H1 (cell line): Measurements from ENCODE around the gene NUP42. TPM values are rescaled to one million over a fixed set of nuclear protein-coding genes. Genes with fewer than 3 reads are reported as not detected.
A peak's percentile ranks its signal among the peaks of the same experiment; 100 is the strongest.

Source experiments
- CTCF ChIA-PET: fragments of 300-600 bp; sonication (Branson Sonifier 250); formaldehyde crosslinking; loops from one replicate; lab custom pipeline; 2021; ENCODE audit not compliant: partially characterized antibody; lab: Charles Lee
- POLR2A ChIA-PET: fragments of 300-600 bp; sonication (Branson Sonifier 250); formaldehyde crosslinking; loops from one replicate; lab custom pipeline; 2021; ENCODE audit warnings: inconsistent platforms; ENCODE audit not compliant: partially characterized antibody; lab: Charles Lee
- DNase-seq, 2 experiments: peaks; one replicate each; pipeline versions ENCODE4 v3.0.0 to v3.0.0-alpha.2; 2010 to 2022; ENCODE audit warnings: low spot score in 2 of 2, low read depth in 1 of 2, mixed read lengths in 1 of 2
- FAIRE-seq: peaks from 2 replicates; lab custom pipeline; 2011; peaks lifted over from hg19 to GRCh38; lab: Jason Lieb, UNC
- H2AFZ ChIP-seq: 2 replicates; pipeline ENCODE4 v1.8.1; 2012; ENCODE audit warnings: low read length, inconsistent platforms
- H2AK5ac ChIP-seq: 2 replicates; pipeline ENCODE4 v1.6.1; 2013; ENCODE audit warnings: low read depth, low read length
- H2BK120ac ChIP-seq: replicated peaks from 2 replicates; pipeline ENCODE3; 2013; ENCODE audit warnings: low read depth, low read length, inconsistent platforms
- H2BK12ac ChIP-seq: 2 replicates; pipeline ENCODE4 v1.6.1; 2013; ENCODE audit warnings: low read depth, low read length
- H2BK15ac ChIP-seq: 2 replicates; pipeline ENCODE4 v1.6.1; 2013; ENCODE audit warnings: low read length
- H2BK20ac ChIP-seq: 2 replicates; pipeline ENCODE4 v1.6.1; 2013; ENCODE audit warnings: low read length
- H2BK5ac ChIP-seq: 2 replicates; pipeline ENCODE4 v1.6.1; 2013; ENCODE audit warnings: low read depth, low read length
- H3K14ac ChIP-seq: 2 replicates; pipeline ENCODE4 v1.6.1; 2013; ENCODE audit warnings: inconsistent platforms; ENCODE audit not compliant: insufficient read length
- H3K18ac ChIP-seq: 2 replicates; pipeline ENCODE4 v1.6.1; 2013; ENCODE audit warnings: low read length; ENCODE audit errors: extremely low read depth
- H3K23ac ChIP-seq: 2 replicates; pipeline ENCODE4 v1.6.1; 2013; ENCODE audit warnings: inconsistent platforms; ENCODE audit not compliant: insufficient read length
- H3K23me2 ChIP-seq: 2 replicates; pipeline ENCODE4 v1.6.1; 2013; ENCODE audit warnings: low read depth, low read length
- H3K27ac ChIP-seq: 2 replicates; pipeline ENCODE4 v1.6.1; 2011; ENCODE audit warnings: low read depth, low read length, inconsistent platforms
- H3K27me3 ChIP-seq, 4 experiments: replicated peaks in 1 of 4; 1 replicate in 1 of 4; 2 replicates in 3 of 4; pipeline versions ENCODE4 v1.6.1 to v1.8.1; 2011 to 2013; ENCODE audit warnings: low read length in 3 of 4, mild to moderate bottlenecking in 3 of 4, inconsistent platforms in 2 of 4, mixed read lengths in 2 of 4, moderate library complexity in 1 of 4; ENCODE audit not compliant: control insufficient read depth in 3 of 4, insufficient read depth in 3 of 4; ENCODE audit errors: extremely low read depth in 1 of 4
- H3K36me3 ChIP-seq, 4 experiments: 2 replicates each; pipeline versions ENCODE4 v1.6.1 to v1.8.1; 2011 to 2013; ENCODE audit warnings: mild to moderate bottlenecking in 4 of 4, low read length in 3 of 4, moderate library complexity in 2 of 4, control low read depth in 1 of 4, inconsistent platforms in 1 of 4; ENCODE audit not compliant: insufficient read depth in 4 of 4, control insufficient read depth in 2 of 4
- H3K4ac ChIP-seq: replicated peaks from 2 replicates; pipeline ENCODE3; 2013; ENCODE audit warnings: low read length, low read depth, mixed read lengths, inconsistent platforms; ENCODE audit not compliant: insufficient read length
- H3K4me1 ChIP-seq, 4 experiments: replicated peaks in 1 of 4; 1 replicate in 1 of 4; 2 replicates in 3 of 4; pipeline versions ENCODE4 v1.6.1 to v1.8.1; 2011 to 2013; ENCODE audit warnings: low read length in 3 of 4, inconsistent platforms in 2 of 4, mixed read lengths in 1 of 4; ENCODE audit not compliant: insufficient read depth in 4 of 4, control insufficient read depth in 3 of 4
- H3K4me2 ChIP-seq, 2 experiments: 2 replicates each; pipeline versions ENCODE4 v1.6.1 to v1.8.1; 2011 to 2013; ENCODE audit warnings: low read depth in 2 of 2, low read length in 2 of 2, control low read depth in 1 of 2, inconsistent platforms in 1 of 2, mild to moderate bottlenecking in 1 of 2; ENCODE audit not compliant: insufficient read depth in 1 of 2
- H3K4me3 ChIP-seq, 4 experiments: fragments of 200-600, 300-600 bp in 1 of 4; sonication (generic), shearing (Covaris generic), sonication (Bioruptor Twin) in 1 of 4; 2 replicates each; pipeline versions ENCODE4 v1.5.1 to v1.8.1; 2011 to 2016; ENCODE audit warnings: low read length in 4 of 4, low read depth in 3 of 4, control low read depth in 2 of 4, inconsistent platforms in 2 of 4, mild to moderate bottlenecking in 2 of 4, mixed read lengths in 1 of 4, moderate library complexity in 1 of 4; ENCODE audit not compliant: insufficient read depth in 2 of 4; ENCODE audit errors: extremely low read depth in 1 of 4
- H3K56ac ChIP-seq: replicated peaks from 2 replicates; pipeline ENCODE3; 2013; ENCODE audit warnings: low read depth, mild to moderate bottlenecking, mixed read lengths, low read length, inconsistent platforms; ENCODE audit not compliant: insufficient read length
- H3K79me1 ChIP-seq: 2 replicates; pipeline ENCODE4 v1.6.1; 2013; ENCODE audit warnings: low read depth, low read length, control low read depth
- H3K79me2 ChIP-seq, 2 experiments: 2 replicates each; pipeline versions ENCODE4 v1.6.1 to v1.8.1; 2012 to 2013; ENCODE audit warnings: low read length in 2 of 2, mild to moderate bottlenecking in 2 of 2, inconsistent platforms in 1 of 2; ENCODE audit not compliant: insufficient read depth in 2 of 2, control insufficient read depth in 1 of 2
- H3K9ac ChIP-seq, 4 experiments: replicated peaks in 1 of 4; 1 replicate in 1 of 4; 2 replicates in 3 of 4; pipeline versions ENCODE4 v1.6.1 to v1.8.1; 2011 to 2013; ENCODE audit warnings: low read depth in 3 of 4, low read length in 3 of 4, control low read depth in 2 of 4, mild to moderate bottlenecking in 2 of 4, moderate library complexity in 2 of 4, inconsistent platforms in 1 of 4; ENCODE audit errors: extremely low read depth in 1 of 4
- H3K9me3 ChIP-seq, 2 experiments: 2 replicates each; pipeline versions ENCODE4 v1.6.1 to v1.8.1; 2012 to 2013; ENCODE audit warnings: mild to moderate bottlenecking in 2 of 2, moderate library complexity in 2 of 2, control low read depth in 1 of 2, inconsistent platforms in 1 of 2, low read depth in 1 of 2, low read length in 1 of 2, mixed read lengths in 1 of 2; ENCODE audit not compliant: insufficient read depth in 2 of 2
- H4K20me1 ChIP-seq, 2 experiments: replicated peaks in 1 of 2; 2 replicates each; pipeline versions ENCODE3 to v1.8.1; 2011 to 2013; ENCODE audit warnings: inconsistent platforms in 2 of 2, low read length in 2 of 2, mild to moderate bottlenecking in 1 of 2; ENCODE audit not compliant: insufficient read depth in 2 of 2, control insufficient read depth in 1 of 2
- H4K5ac ChIP-seq: 2 replicates; pipeline ENCODE4 v1.6.1; 2013; ENCODE audit warnings: low read length, low read depth, mixed read lengths, inconsistent platforms; ENCODE audit not compliant: insufficient read length
- H4K8ac ChIP-seq: 2 replicates; pipeline ENCODE4 v1.8.0; 2013; ENCODE audit warnings: mild to moderate bottlenecking, moderate library complexity, low read length, inconsistent platforms; ENCODE audit not compliant: insufficient read depth; ENCODE audit errors: extremely low read depth
- H4K91ac ChIP-seq: replicated peaks from 2 replicates; pipeline ENCODE3; 2013; ENCODE audit warnings: low read length, mixed read lengths, inconsistent platforms; ENCODE audit not compliant: insufficient read length
- CEBPB ChIP-seq: IDR thresholded peaks from 2 replicates; pipeline ENCODE4 v1.6.1; 2012; ENCODE audit warnings: low read depth, low read length
- CHD1 ChIP-seq: IDR thresholded peaks from 2 replicates; pipeline ENCODE4 v1.6.1; 2012; ENCODE audit warnings: low read depth, low read length, improper control_type of control experiment
- EP300 ChIP-seq, 2 experiments: IDR thresholded peaks; 1 replicate in 1 of 2; 2 replicates in 1 of 2; pipeline ENCODE4 v1.6.1; 2011 to 2012; ENCODE audit warnings: low read depth in 2 of 2, low read length in 2 of 2, mild to moderate bottlenecking in 2 of 2, borderline replicate concordance in 1 of 2, inconsistent platforms in 1 of 2, moderate library complexity in 1 of 2
- FOSL1 ChIP-seq: IDR thresholded peaks from 2 replicates; pipeline ENCODE4 v1.6.1; 2011; ENCODE audit warnings: mild to moderate bottlenecking, low read depth, low read length, moderate library complexity; ENCODE audit not compliant: insufficient read depth
- JUND ChIP-seq: IDR thresholded peaks from 2 replicates; pipeline ENCODE4 v1.6.1; 2011; ENCODE audit warnings: mild to moderate bottlenecking, improper control_type of control experiment, low read length
- KDM1A ChIP-seq: fragments of 200-600, 300-600 bp; sonication (generic); IDR thresholded peaks from 2 replicates; pipeline ENCODE4 v1.7.1; 2016; ENCODE audit warnings: mild to moderate bottlenecking, low read length, borderline replicate concordance
- MAFK ChIP-seq: IDR thresholded peaks from 2 replicates; pipeline ENCODE4 v1.6.1; 2012; ENCODE audit warnings: low read depth, mild to moderate bottlenecking, improper control_type of control experiment, low read length
- POLR2A ChIP-seq, 2 experiments: IDR thresholded peaks; 1 replicate in 1 of 2; 2 replicates in 1 of 2; pipeline ENCODE4 v1.6.1; 2011; ENCODE audit warnings: low read depth in 2 of 2, low read length in 2 of 2, mild to moderate bottlenecking in 2 of 2; ENCODE audit errors: control extremely low read depth in 1 of 2
- RBBP5 ChIP-seq: IDR thresholded peaks from 2 replicates; pipeline ENCODE4 v1.7.1; 2012; ENCODE audit warnings: low read depth, mild to moderate bottlenecking, inconsistent platforms, low read length, moderate library complexity, borderline replicate concordance
- SIRT6 ChIP-seq: IDR thresholded peaks from one replicate; pipeline ENCODE4 v1.7.1; 2012; ENCODE audit warnings: low read length, inconsistent platforms
- SIX5 ChIP-seq: IDR thresholded peaks from 2 replicates; pipeline ENCODE4 v1.6.1; 2011; ENCODE audit warnings: mild to moderate bottlenecking, low read depth, low read length
- SUZ12 ChIP-seq: fragments of 200-600 bp; sonication (generic); IDR thresholded peaks from 2 replicates; pipeline ENCODE4 v1.6.1; 2012; ENCODE audit warnings: mild to moderate bottlenecking, inconsistent platforms, low read length, moderate library complexity, mixed read lengths
- TEAD4 ChIP-seq: IDR thresholded peaks from 2 replicates; pipeline ENCODE4 v1.6.1; 2012; ENCODE audit warnings: low read depth, low read length, inconsistent platforms, mixed read lengths
- WGBS, 2 experiments: shearing (Covaris generic) in 1 of 2; methylation state at CpG; one replicate each; pipeline versions ENCODE4 v1.1.6 to v1.1.7; 2013 to 2015; ENCODE audit warnings: low lambda C conversion rate in 2 of 2, mixed read lengths in 2 of 2, inconsistent platforms in 1 of 2, low coverage in 1 of 2, missing lambda C conversion rate in 1 of 2; ENCODE audit not compliant: insufficient replicate concordance in 2 of 2, insufficient coverage in 1 of 2, insufficient read length in 1 of 2; ENCODE audit errors: extremely low coverage in 1 of 2, missing lambda C conversion rate in 1 of 2; 5-methylcytosine and 5-hydroxymethylcytosine counted together
- polyA plus RNA-seq, 7 experiments: library from polyadenylated mRNA; depleted of rRNA in 3 of 7; stranded (reverse) in 5 of 7; unstranded in 2 of 7; fragments of >200 nt in 5 of 7; fragments of 200-250 nt in 2 of 7; gene quantifications; 1 replicate in 5 of 7; 2 replicates in 1 of 7; 4 replicates in 1 of 7; pipeline versions ENCODE4 v1.2.1 to v1.2.3, GENCODE V29; 2011 to 2013; ENCODE audit warnings: missing spikeins in 2 of 7, mixed read lengths in 2 of 7
- total RNA-seq: library from RNA; stranded (reverse); fragmentation: NEBNext Ultra II Directional; extraction: Animal tissue kit (Norgen Biotek cat#: 25700); gene quantifications from 2 replicates; pipeline ENCODE4 v1.2.1, GENCODE V29; 2021

NUP42 gene
- total and polyA plus RNA-seq, 2 of the 8 experiments (the other 6 are each of a cell fraction or from before 2014, with no cell fraction given): 31.8 to 41.2 TPM

DNA sequence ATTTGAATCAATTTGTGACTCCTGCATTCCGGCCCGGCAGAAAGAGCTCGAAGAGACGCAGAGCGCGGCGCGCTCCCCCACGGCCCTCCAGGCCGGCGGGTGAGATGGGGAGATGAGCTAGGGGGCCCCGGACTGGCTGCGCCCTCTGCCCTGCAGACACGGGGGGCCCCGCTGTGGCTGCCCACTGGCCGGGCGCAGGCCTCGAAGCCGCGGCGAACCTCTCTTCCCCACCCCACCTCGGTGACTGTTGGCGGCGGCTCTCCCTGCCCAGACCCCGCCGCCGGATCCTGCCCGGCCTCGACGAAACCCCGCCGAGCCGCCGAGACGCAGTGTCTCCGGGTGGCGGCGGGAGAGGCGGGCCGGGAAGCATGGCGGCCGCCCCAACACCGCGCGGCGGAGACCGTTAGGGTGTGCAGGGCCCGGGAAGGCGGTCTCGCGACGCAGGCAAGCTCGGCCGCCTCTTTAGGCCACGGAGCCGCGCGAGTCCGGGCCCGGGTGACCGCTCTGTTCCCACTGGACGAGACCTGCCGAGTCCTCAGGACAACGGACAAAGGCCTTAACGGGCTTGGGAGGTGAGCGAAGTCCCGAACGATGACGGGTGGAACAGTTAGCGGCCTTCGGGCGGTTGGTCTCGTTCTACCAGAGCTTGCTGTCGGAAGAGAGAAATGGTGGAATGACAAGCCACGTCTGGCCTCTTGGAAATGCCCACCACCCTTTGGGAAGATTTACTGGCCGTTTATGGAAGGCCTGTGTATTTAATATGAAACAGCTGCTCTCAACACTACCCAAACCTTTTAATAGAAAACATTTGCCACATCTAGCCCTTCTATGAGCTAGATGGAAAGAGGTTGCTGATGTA, 24.3 kb downstream of the NUP42 start:
- no peak overlapping the region for H2BK12ac ChIP-seq
- no peak overlapping the region for H4K91ac ChIP-seq
- H4K20me1 ChIP-seq: no peaks in the 10 kb centered on the region
- no peak overlapping the region for H2BK20ac ChIP-seq
- H3K14ac ChIP-seq: no peak overlapping the region
- no peaks in the 10 kb centered on the region; a peak in 2 of 7 replicates for H3K27me3 ChIP-seq
- H2BK15ac ChIP-seq: no peak overlapping the region
- H3K23me2 ChIP-seq: no peaks in the 10 kb centered on the region
- no peak overlapping the region; a peak in 1 of 4 replicates for H3K4me2 ChIP-seq
- H3K4me3 ChIP-seq: peak overlapping the region in 1 of 4 experiments; percentile 23; a peak in 1 of 8 replicates
- 90% methylated on average over 73 of the region's 76 CpGs; no CpG with 5 or more reads in 1 of the 2 experiments for WGBS, 2 experiments
- no peaks in the 10 kb centered on the region for H3K4me1 ChIP-seq
- H2AFZ ChIP-seq: no peak overlapping the region
- H3K18ac ChIP-seq: no peak overlapping the region
- no peak for FAIRE-seq
- no peak overlapping the region for H2BK5ac ChIP-seq
- H4K8ac ChIP-seq: peak overlapping the region; percentile 51; the same call in 1 of the 2 replicates
- peaks cover 0 to 3% (median 0%) of the 10 kb centered on the region in 4 experiments; a peak in 4 of 8 replicates for H3K36me3 ChIP-seq
- H3K9ac ChIP-seq: no peak overlapping the region; a peak in 1 of 7 replicates
- no peak overlapping the region for H3K27ac ChIP-seq
- no peaks in the 10 kb centered on the region for H3K9me3 ChIP-seq
- DNase-seq: no peak
- POLR2A ChIA-PET: interaction anchor here (0.8 to 1.7 kb wide), 3 partner anchors 8 to 106 kb away, joined by 3 to 5 read pairs (median 5); partner anchors contain the start of gene KLHL7
- no peak overlapping the region for H3K4ac ChIP-seq
- H3K56ac ChIP-seq: no peak overlapping the region
- no peak overlapping the region for H4K5ac ChIP-seq
- H3K79me1 ChIP-seq: no peaks in the 10 kb centered on the region
- H2AK5ac ChIP-seq: no peak overlapping the region
- no peak overlapping the region for H3K23ac ChIP-seq
- H2BK120ac ChIP-seq: no peak overlapping the region
- CTCF ChIA-PET: interaction anchor here (0.6 to 1.5 kb wide), 2 partner anchors 12 to 107 kb away, joined by 3 to 4 read pairs; no protein-coding TSS in a partner anchor
- H3K79me2 ChIP-seq: no peaks in the 10 kb centered on the region
- no peak for TF ChIP-seq KDM1A
- no peak for TF ChIP-seq JUND
- TF ChIP-seq CHD1: no peak
- TF ChIP-seq SIX5: no peak
- TF ChIP-seq RBBP5: no peak
- no peak for TF ChIP-seq EP300 (IDR thresholded peaks at IDR 0.05; ENCODE audit: borderline replicate concordance in 1 of 2, low read depth in 2 of 2, low read length in 2 of 2)
- TF ChIP-seq POLR2A (IDR thresholded peaks at IDR 0.05; ENCODE audit: control extremely low read depth in 1 of 2, low read depth in 2 of 2, low read length in 2 of 2): no peak
- no peak for TF ChIP-seq MAFK
- no peak for TF ChIP-seq FOSL1
- TF ChIP-seq SUZ12: no peak
- TF ChIP-seq SIRT6: no peak
- no peak for TF ChIP-seq CEBPB
- no peak for TF ChIP-seq TEAD4
